ENCODE results near the gene KRCC1. TPM values are rescaled to one million over a fixed set of nuclear protein-coding genes. Genes with fewer than 3 reads are reported as not detected.

The KRCC1 gene
- total RNA-seq, 1 donor from 2014 or later, result 22.8 TPM

- intact Hi-C loops (cut with DNase I), result no loop called here
- ATAC-seq (ENCODE audit: poor library complexity), result peak; percentile 28
- no peak for DNase-seq
Measured at GRCh38 chr2:88081924-88082608, 26.5 kb upstream of the KRCC1 start.

- ATAC-seq (ENCODE audit: poor library complexity) (peak; percentile 6), DNase-seq (no peak)
- intact Hi-C loops (cut with DNase I), result no loop called here
Measured at GRCh38 chr2:88080545-88080944, 25.0 kb upstream of the KRCC1 start.

GRCh38 chr2:88078643-88079172 lies 23.1 kb upstream of the KRCC1 start:
- intact Hi-C loops (cut with DNase I), result no loop called here
- no peak for ATAC-seq (ENCODE audit: poor library complexity)
- DNase-seq, result no peak

GRCh38 chr2:88077080-88077479 lies 21.5 kb upstream of the KRCC1 start:
- DNase-seq (peak; percentile 65), ATAC-seq (ENCODE audit: poor library complexity) (peak; percentile 82)
- intact Hi-C loops (cut with DNase I), result no loop called here

GRCh38 chr2:88074854-88075292 lies 19.3 kb upstream of the KRCC1 start:
- ATAC-seq (ENCODE audit: poor library complexity), result no peak
- intact Hi-C loops (cut with DNase I), result no loop called here
- no peak for DNase-seq

GRCh38 chr2:88074150-88074549 lies 18.6 kb upstream of the KRCC1 start:
- ATAC-seq (ENCODE audit: poor library complexity) (peak; percentile 41), DNase-seq (no peak)
- intact Hi-C loops (cut with DNase I), result no loop called here

GRCh38 chr2:88071365-88071764 lies 15.8 kb upstream of the KRCC1 start:
- intact Hi-C loops (cut with DNase I), result no loop called here
- ATAC-seq (ENCODE audit: poor library complexity), result no peak
- DNase-seq, result no peak

GRCh38 chr2:88070055-88070454 lies 14.5 kb upstream of the KRCC1 start:
- DNase-seq, result no peak
- ATAC-seq (ENCODE audit: poor library complexity), result no peak
- intact Hi-C loops (cut with DNase I), result no loop called here

- intact Hi-C loops (cut with DNase I), result no loop called here
- DNase-seq, result no peak
- ATAC-seq (ENCODE audit: poor library complexity), result no peak
Measured at GRCh38 chr2:88069117-88069516, 13.5 kb upstream of the KRCC1 start.

- DNase-seq (no peak), ATAC-seq (ENCODE audit: poor library complexity) (peak; percentile 40)
- intact Hi-C loops (cut with DNase I), result no loop called here
Measured at GRCh38 chr2:88068044-88068443, 12.5 kb upstream of the KRCC1 start.

- peak; percentile 85 for ATAC-seq (ENCODE audit: poor library complexity)
- DNase-seq, result peak; percentile 48
- intact Hi-C loops (cut with DNase I), result no loop called here
Measured at GRCh38 chr2:88067598-88067997, 12.0 kb upstream of the KRCC1 start, which contains the start of gene SMYD1. TSS of gene SMYD1 (plus strand) at chr2:88067825. CDS start at chr2:88067865, 40 bp downstream.

GRCh38 chr2:88067189-88067588 lies 11.6 kb upstream of the KRCC1 start:
- peak; percentile 81 for ATAC-seq (ENCODE audit: poor library complexity)
- DNase-seq, result peak; percentile 54
- intact Hi-C loops (cut with DNase I), result no loop called here

- DNase-seq, result no peak
- intact Hi-C loops (cut with DNase I), result no loop called here
Measured at GRCh38 chr2:88066543-88066942, 11.0 kb upstream of the KRCC1 start.

GRCh38 chr2:88061295-88061694 lies 5.7 kb upstream of the KRCC1 start:
- no peak for ATAC-seq (ENCODE audit: poor library complexity)
- intact Hi-C loops (cut with DNase I), result loop anchor here (2.0 kb wide), 1 partner anchor 100 kb away; no protein-coding TSS in a partner anchor
- DNase-seq, result no peak

More at GRCh38 chr2:88066543-88066942, 11.0 kb upstream of the KRCC1 start:
- peak; percentile 65 for ATAC-seq (ENCODE audit: poor library complexity)

- intact Hi-C loops (cut with DNase I), result loop anchor here (2.0 kb wide), 1 partner anchor 100 kb away; no protein-coding TSS in a partner anchor
- no peak for ATAC-seq (ENCODE audit: poor library complexity)
- DNase-seq, result no peak
Measured at GRCh38 chr2:88060907-88061275, 5.3 kb upstream of the KRCC1 start.

GRCh38 chr2:88059979-88060906 lies 4.7 kb upstream of the KRCC1 start:
- intact Hi-C loops (cut with DNase I), result loop anchor here (2.0 kb wide), 1 partner anchor 101 kb away; no protein-coding TSS in a partner anchor
- DNase-seq (no peak), ATAC-seq (ENCODE audit: poor library complexity) (peak; percentile 47)

- no peak for DNase-seq
- intact Hi-C loops (cut with DNase I), result no loop called here
Measured at GRCh38 chr2:88058191-88058590, 2.6 kb upstream of the KRCC1 start.

GRCh38 chr2:88057437-88057844 lies 1.9 kb upstream of the KRCC1 start:
- ATAC-seq (ENCODE audit: poor library complexity) (no peak), DNase-seq (no peak)
- intact Hi-C loops (cut with DNase I), result no loop called here

More at GRCh38 chr2:88058191-88058590, 2.6 kb upstream of the KRCC1 start:
- ATAC-seq (ENCODE audit: poor library complexity), result no peak

GRCh38 chr2:88054782-88055370 lies 707 bp downstream of the KRCC1 start:
- DNase-seq (no peak), ATAC-seq (ENCODE audit: poor library complexity) (peak; percentile 5)
- intact Hi-C loops (cut with DNase I), result no loop called here

Data from Right ventricle myocardium superior (tissue), 1 donor.